ENCODE results near the gene LYST.
"Not testable (repeated sequence)": the region's sequence is repeated elsewhere in the genome, so short reads cannot be mapped to it uniquely, and the experiment has no call there.

LYST gene

GRCh38 chr1:235866205-235866912 lies at the start of gene LYST:
Gene LYST, minus strand, starts transcription at chr1:235866906. Its CDS starts 36,489 bp downstream, at chr1:235830417.
- Mint-ChIP-seq H3K9me3 (no peaks in the 10 kb centered on the region), H3K27ac (peak within 1 kb of the TSS; percentile 95), H3K36me3 (ENCODE audit: low read depth) (no peaks in the 10 kb centered on the region), H3K27me3 (ENCODE audit: low read depth, poor library complexity) (peaks cover 41% of the 10 kb centered on the region), H3K4me3 (peak within 1 kb of the TSS; percentile 92), H3K4me1 (peaks cover 32% of the 10 kb centered on the region)
- DNase-seq, result no peak
- TF ChIP-seq CTCF (IDR thresholded peaks at IDR 0.05), result no peak

GRCh38 chr1:235915489-235915888 lies 48.8 kb upstream of the LYST start:
- peaks cover 16% of the 10 kb centered on the region for H3K27me3 Mint-ChIP-seq (ENCODE audit: low read depth, poor library complexity)
- not testable (repeated sequence) for H3K4me3 Mint-ChIP-seq; H3K9me3 Mint-ChIP-seq; DNase-seq; H3K36me3 Mint-ChIP-seq (ENCODE audit: low read depth); H3K27ac Mint-ChIP-seq
- H3K4me1 Mint-ChIP-seq, result peaks cover 60% of the 10 kb centered on the region

GRCh38 chr1:235913311-235913710 lies 46.6 kb upstream of the LYST start:
- no peaks in the 10 kb centered on the region for H3K9me3 Mint-ChIP-seq
- no peak overlapping the region for H3K27ac Mint-ChIP-seq
- peaks cover 60% of the 10 kb centered on the region for H3K4me1 Mint-ChIP-seq
- H3K36me3 Mint-ChIP-seq (ENCODE audit: low read depth), result no peaks in the 10 kb centered on the region
- H3K4me3 Mint-ChIP-seq, result no peak overlapping the region
- H3K27me3 Mint-ChIP-seq (ENCODE audit: low read depth, poor library complexity), result peaks cover 10% of the 10 kb centered on the region
- TF ChIP-seq CTCF (IDR thresholded peaks at IDR 0.05), result no peak
- DNase-seq, result no peak

- peaks cover 7% of the 10 kb centered on the region for H3K27me3 Mint-ChIP-seq (ENCODE audit: low read depth, poor library complexity)
- H3K4me3 Mint-ChIP-seq, result no peak overlapping the region
- peaks cover 46% of the 10 kb centered on the region for H3K4me1 Mint-ChIP-seq
- no peaks in the 10 kb centered on the region for H3K36me3 Mint-ChIP-seq (ENCODE audit: low read depth)
- no peak overlapping the region for H3K27ac Mint-ChIP-seq
- no peaks in the 10 kb centered on the region for H3K9me3 Mint-ChIP-seq
- no peak for DNase-seq
- no peak for TF ChIP-seq CTCF (IDR thresholded peaks at IDR 0.05)
These were observed 45.2 kb upstream of the LYST start for GRCh38 chr1:235911876-235912275.

- Mint-ChIP-seq H3K36me3 (ENCODE audit: low read depth) (no peaks in the 10 kb centered on the region), H3K4me3 (no peak overlapping the region), H3K4me1 (peaks cover 44% of the 10 kb centered on the region), H3K9me3 (no peaks in the 10 kb centered on the region), H3K27me3 (ENCODE audit: low read depth, poor library complexity) (peaks cover 4% of the 10 kb centered on the region), H3K27ac (no peak overlapping the region)
- DNase-seq, result no peak
- no peak for TF ChIP-seq CTCF (IDR thresholded peaks at IDR 0.05)
These were observed 44.6 kb upstream of the LYST start for GRCh38 chr1:235911300-235911662.

GRCh38 chr1:235910357-235911299 lies 43.9 kb upstream of the LYST start:
- Mint-ChIP-seq H3K4me1 (peaks cover 41% of the 10 kb centered on the region), H3K36me3 (ENCODE audit: low read depth) (no peaks in the 10 kb centered on the region), H3K27ac (no peak overlapping the region), H3K4me3 (no peak overlapping the region), H3K9me3 (no peaks in the 10 kb centered on the region), H3K27me3 (ENCODE audit: low read depth, poor library complexity) (peaks cover 6% of the 10 kb centered on the region)
- TF ChIP-seq CTCF (IDR thresholded peaks at IDR 0.05), result no peak
- peak; percentile 30 for DNase-seq
